A549 treated with CpdA at 1 μM for 4 hours (cell line): ENCODE results near the gene ARG1. TPM values are rescaled to one million over a fixed set of nuclear protein-coding genes. Genes with fewer than 3 reads are reported as not detected.

Experiments used
- total RNA-seq: library from RNA; stranded (reverse); fragments of 200-300 nt; extraction: Qiagen RNA extraction; gene quantifications from 5 replicates; pipeline ENCODE4 v1.2.3, GENCODE V29; 2022; ENCODE audit warnings: low read depth

Gene ARG1
- total RNA-seq, result not detected in 5 replicates

GRCh38 chr6:131572686-131573415, at the start of gene ARG1:
ARG1 (plus strand) TSS chr6:131573226; CDS start chr6:131573283, 57 bp downstream.

GRCh38 chr6:131627724-131628682, 55.0 kb downstream of the ARG1 start, which contains the start of gene MED23:
MED23 (minus strand) TSS chr6:131628242; CDS start chr6:131628049, 193 bp downstream.

Other genes with a start within 250 kb of the ARG1 start
- gene MED23, start 55.0 kb downstream of the ARG1 start, total RNA-seq, result 5.7 to 8.2 TPM (median 7.3 TPM) in 5 replicates
- not detected in 5 replicates for gene ENPP3, start 64.1 kb downstream of the ARG1 start, total RNA-seq
- not detected in 5 replicates for gene OR2A4, start 128.2 kb downstream of the ARG1 start, total RNA-seq
- gene CTAGE9, start 137.8 kb downstream of the ARG1 start, total RNA-seq, result not detected in 5 replicates
- gene ENPP1, start 234.8 kb downstream of the ARG1 start, total RNA-seq, result 1.0 to 2.2 TPM (median 1.6 TPM) in 5 replicates